Ramos (cell line): ENCODE measurements around the gene MARCO.

Source experiments
- in situ Hi-C: fragments of 300-500 bp; cut with MboI; formaldehyde crosslinking; loops from one replicate; pipeline ENCODE4 v1.14.3; 2022; ENCODE audit warnings: low sequenced_read_pairs; ENCODE audit not compliant: unreplicated experiment

Gene MARCO

DNA sequence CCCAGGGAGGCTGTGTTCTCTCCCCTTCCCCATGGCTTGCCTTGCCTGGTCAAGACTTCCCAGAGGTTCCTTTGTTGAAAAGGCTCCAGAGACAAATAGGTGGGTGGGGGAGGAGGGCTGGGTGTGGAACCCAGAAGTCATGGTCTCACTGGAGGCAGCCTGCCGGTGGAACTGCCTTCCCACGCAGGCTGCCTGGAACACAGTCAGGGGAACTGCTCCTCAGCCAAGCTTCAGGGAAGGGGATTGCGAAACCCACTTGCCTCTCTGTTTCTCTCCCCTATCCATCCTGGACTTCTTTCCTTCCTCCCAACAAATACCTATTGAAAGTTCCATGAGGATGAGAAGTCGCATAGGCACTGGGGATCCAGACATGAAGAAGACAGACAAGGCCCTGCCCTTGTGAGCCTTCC is 31.6 kb downstream of the MARCO start:
- in situ Hi-C loops, result no loop called here

- in situ Hi-C loops, result no loop called here
These were observed 32.4 kb downstream of the MARCO start for GRCh38 chr2:118974103-118974993.

DNA sequence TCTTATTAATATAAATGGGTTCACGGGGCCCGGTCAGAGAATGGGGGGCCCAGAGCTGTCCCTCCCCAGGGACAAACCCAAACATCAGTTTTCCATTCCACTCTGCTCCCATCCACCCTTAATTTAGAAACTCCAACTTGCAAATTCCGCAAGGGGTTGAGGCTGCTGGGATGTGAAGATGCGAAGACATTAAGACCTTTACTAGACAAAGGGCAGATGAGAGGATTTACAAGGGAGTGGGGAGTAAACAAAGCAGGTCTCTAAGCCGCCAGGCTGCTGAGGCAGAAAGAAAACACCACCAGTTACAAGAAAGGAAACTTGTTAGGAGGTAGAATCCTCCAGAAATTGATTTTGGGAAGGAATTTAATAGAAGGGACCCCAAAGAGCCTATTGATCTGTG is 33.1 kb downstream of the MARCO start:
- in situ Hi-C loops, result no loop called here

DNA sequence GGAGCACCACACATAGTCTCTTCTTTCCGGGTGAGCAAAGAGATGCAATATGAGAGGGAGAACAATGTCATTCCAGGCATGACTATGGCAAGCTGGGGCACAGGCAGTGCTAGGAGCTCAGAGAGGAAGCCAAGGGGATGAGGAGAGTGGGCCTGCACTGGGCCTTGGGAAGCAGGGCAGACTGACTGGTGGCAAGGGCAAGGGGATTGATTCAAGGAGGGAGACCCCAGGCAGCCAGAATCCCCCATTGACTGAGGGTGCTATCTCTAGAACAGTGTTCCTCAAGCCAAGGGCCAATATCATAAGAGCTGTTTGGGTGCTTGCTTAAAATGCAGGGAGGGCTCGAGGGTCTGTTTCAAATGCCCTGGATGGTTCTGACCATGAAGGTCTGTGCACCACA is 36.1 kb downstream of the MARCO start:
- in situ Hi-C loops, result no loop called here

DNA sequence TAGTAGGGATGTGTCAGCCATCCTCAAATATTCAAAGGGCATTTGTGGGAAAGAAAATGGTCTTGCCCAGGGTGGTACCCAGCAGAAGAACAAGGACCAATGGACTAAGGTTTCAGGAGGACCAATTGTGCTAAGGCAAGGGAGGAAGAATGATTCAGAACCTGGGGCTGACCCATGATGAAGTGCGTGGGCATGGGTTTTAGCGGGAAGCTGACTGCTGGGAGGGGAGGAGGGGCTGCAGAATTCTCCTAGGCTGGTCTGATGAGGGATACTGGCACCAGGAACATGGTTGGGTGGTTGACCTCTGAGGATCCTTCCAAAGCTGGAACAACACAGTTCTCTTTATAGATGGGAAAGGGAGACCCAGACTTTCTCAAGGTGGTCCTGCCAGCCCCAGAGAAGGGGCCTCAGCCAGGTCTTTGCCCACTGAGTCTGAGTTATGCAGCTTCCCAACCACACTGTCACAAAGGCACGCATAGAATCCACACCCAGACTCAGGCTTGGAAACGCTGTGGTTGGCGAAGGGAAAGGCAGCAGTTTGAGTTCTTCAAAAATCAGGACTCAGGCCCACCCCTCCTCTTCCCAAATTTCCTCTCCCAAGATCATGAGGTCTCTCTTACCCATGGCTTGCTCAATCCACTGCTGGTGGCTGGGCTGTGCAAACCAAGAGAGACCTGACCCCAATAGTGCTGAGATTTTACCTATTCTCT is 37.3 kb downstream of the MARCO start:
- in situ Hi-C loops, result no loop called here

DNA sequence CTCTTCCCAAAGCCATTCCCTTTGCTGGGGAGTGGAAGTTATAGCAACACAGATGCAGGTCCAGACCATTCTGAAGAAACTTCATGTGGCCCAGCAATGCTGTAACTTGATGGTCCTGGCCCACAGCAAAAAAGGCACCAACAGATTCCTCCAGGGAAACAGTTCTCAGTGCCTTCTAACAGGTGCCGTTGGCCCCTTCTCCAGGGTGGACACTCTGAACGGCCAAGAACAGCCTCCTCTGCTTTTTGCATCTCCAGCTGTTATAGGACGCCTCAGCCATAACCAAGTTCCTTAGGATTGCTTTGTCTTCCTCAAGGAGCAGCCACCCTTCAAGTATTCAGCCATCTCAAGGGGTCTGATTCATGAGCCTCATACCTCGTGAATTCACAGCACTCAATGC is 38.0 kb downstream of the MARCO start:
- in situ Hi-C loops, result no loop called here

DNA sequence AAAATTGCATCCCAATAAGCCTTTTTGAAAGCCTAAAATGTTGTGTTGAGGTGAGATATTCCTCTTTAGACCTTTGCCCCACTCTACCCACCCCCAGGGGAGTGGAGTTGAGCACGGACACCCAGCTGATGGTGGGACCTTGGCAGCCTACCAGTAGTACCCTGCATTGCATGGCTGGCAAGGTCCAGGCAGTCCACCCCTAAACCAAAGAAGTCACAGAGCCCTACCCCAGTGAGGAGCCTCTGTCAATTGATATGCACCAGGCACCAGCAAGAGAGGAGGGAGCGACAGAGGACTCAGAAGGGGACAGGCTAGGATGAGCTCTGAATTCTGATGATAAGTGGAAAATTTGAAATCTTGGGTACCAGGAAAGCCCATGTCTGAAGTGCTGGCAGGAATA is 38.6 kb downstream of the MARCO start:
- in situ Hi-C loops, result no loop called here

GRCh38 chr2:118981632-118982031 is 39.6 kb downstream of the MARCO start:
- in situ Hi-C loops, result no loop called here

- in situ Hi-C loops, result no loop called here
These were observed 40.0 kb downstream of the MARCO start for GRCh38 chr2:118982039-118982438.

DNA sequence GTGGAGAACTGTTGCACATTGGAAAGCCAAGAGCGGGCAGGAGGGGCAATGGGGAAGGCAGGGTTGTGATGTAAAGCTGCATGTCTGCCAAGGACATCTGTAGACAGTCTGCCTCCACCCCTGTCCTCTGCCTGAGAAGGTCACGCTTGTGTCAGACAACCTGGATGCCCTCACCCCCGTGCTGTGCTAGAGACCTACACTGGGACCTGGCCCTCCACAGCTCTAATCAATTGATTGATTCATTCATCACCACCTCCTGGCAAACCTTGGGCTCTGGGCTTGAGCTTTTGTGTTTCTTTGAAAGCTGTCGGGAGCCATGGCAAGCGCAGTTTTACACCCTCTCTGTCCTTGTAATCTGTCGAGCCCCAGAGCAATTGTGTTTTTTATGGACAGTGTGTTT is 41.1 kb downstream of the MARCO start:
- in situ Hi-C loops, result no loop called here

DNA sequence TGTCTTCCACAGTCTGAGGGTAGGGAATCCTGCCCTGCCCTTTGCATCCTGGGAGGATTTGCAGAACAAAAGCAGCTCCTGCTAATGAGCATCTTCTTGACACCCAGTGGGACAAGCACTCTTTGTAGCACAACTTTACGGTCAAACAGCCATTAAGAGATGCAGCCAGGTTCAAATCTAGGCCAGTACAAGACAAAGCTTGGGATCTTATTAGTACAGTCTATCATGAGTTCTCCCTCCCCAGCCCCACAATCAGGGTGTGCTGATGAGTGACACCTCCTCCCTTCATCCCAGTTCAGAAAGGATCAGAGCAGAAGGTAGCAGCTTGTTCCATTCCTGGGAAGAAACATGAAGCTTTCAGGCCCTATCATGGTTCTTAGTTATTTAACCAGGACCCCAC is 41.9 kb downstream of the MARCO start:
- in situ Hi-C loops, result no loop called here

DNA sequence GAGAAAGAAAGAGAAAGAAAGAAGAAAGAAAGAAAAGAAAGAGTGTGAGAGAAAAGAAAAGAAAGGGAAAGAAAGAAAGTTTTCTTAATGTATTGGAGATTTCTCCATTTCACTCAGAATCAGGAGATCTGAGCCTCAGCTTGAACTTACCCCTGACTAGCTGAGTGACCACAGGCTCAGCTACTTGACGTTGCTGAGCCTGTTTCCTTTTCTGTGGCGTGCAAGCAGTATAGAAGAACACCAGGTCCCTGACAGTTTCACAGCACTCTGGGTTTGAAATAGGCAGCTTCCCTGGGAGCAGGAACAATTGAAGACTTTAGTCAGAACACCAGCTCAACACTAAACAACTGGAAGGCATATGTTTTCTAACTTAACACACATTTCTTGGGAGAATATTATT is 44.7 kb downstream of the MARCO start:
- in situ Hi-C loops, result no loop called here

DNA sequence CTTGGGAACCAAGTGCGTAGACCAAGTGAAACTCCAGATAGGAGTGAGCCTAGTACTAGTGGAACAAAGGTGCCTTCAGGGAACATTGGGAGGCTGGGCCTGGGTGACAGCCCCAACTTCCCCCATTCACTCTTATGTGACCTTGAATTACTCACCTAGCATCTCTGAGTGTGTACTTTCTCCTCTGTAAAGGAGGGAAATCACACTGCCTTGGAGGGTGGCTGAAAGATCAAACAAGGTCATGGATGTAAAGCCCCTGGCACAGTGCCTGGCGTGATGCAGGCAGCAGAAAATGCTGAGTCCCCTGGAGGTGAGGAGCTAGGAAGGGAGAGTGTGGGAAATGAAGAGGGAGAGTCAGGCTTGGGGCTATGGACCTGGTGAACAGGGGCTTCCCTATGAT is 45.9 kb downstream of the MARCO start:
- in situ Hi-C loops, result no loop called here

DNA sequence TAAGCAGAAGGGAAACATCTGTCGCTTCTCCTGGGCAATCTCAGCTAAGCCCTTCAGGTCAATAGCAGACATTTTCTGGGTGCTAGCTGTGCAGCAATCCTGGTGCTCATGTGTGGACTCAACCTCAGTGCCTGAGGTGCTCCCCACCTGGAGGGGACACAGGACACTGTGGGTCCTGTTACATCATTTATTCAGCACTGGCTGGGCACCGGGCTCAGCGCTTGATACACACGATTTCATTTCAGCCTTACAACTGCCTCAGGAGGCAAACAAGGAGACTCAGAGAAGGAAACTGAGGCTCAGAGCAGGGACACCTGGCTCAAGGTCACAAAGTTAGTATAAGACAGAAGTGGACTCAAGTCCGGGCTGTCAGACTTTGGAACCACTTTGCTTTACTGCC is 46.7 kb downstream of the MARCO start:
- in situ Hi-C loops, result no loop called here

DNA sequence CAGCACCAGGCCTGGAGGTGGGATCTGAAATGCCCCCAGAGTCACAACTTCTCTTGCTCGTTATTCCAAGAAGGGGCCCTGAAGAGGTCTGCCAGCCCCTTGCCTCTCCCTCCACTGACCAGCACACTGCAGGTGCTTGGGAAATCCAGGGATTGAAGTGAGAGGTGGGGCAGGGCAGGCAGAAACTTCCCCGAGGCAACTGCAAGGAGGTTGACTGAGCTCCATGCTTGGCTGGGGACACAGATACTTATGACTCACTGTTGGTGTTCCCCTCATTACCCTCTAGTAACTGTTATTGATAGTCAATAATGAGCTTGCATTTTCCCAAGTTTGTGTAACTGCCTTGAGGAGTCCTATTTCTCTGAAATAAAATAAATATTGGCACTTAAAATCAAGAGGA is 47.5 kb downstream of the MARCO start:
- in situ Hi-C loops, result no loop called here

- in situ Hi-C loops, result no loop called here
These were observed 49.0 kb downstream of the MARCO start for GRCh38 chr2:118990757-118991545.

DNA sequence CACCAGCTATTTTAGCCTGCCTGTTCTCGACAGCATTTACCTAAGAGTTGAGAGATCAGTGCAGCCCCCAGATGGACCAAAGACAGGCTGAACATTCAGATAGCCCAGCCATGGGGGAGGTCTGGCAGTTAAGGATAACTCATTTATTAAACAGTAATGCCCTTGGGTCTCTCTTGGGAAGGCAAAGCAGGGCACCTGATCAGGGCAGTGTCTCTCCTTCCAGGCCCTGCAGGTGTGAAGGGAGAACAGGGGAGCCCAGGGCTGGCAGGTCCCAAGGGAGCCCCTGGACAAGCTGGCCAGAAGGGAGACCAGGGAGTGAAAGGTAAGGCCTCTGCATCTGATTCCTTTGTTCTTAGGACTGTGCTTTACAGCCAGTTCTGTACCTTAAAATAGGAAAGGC is 49.6 kb downstream of the MARCO start:
- in situ Hi-C loops, result no loop called here

DNA sequence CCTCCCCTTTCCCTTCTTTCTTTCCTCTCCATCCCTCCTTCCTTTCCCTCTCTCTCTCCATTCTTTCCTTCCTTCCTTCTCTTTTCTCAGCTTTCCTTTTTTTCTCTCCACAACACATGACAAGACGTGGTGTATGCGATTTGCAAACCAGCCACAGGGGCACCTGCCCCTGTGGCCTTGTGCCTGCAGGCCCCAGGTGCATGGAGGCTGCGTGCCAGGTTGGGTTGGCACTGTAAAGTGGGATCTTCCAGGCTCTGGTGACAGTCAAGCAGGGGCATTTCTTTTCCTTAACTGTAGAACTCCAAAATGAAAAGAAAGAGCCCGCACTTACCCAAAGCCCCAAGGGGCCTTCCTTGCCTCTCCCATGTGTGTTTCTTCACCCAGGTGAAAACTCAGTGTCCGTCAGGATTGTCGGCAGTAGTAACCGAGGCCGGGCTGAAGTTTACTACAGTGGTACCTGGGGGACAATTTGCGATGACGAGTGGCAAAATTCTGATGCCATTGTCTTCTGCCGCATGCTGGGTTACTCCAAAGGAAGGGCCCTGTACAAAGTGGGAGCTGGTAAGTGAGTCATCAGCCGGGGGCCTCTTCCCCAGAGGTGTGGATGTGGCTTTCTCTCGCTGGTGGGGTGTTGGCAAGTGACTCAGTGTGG is 50.9 kb downstream of the MARCO start:
- in situ Hi-C loops, result no loop called here

DNA sequence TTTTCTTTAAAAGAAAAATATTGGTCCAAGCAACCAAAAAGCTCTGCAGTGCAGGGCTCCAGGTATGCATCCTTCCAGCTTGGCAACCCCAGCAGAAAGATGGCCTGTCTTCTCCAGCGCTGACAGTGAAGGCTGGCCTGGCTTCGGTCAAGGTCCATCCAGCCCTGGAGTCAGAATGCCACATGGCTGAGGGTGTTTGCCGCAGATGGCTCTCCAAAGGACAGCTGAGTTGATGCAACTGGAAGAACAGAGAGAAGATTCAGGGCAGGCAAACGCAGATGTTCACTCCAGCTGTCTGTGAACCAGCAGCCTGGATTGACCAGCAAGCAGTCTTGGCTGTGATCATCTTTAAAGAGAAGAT is 51.4 kb downstream of the MARCO start:
- in situ Hi-C loops, result no loop called here

- in situ Hi-C loops, result no loop called here
These were observed 52.2 kb downstream of the MARCO start for GRCh38 chr2:118994172-118994700.
